ENCODE results near the gene KIF5C. TPM values are rescaled to one million over a fixed set of nuclear protein-coding genes. Genes with fewer than 3 reads are reported as not detected.

Gene KIF5C
- total RNA-seq, 1 donor from 2014 or later = 26.8 TPM

DNA sequence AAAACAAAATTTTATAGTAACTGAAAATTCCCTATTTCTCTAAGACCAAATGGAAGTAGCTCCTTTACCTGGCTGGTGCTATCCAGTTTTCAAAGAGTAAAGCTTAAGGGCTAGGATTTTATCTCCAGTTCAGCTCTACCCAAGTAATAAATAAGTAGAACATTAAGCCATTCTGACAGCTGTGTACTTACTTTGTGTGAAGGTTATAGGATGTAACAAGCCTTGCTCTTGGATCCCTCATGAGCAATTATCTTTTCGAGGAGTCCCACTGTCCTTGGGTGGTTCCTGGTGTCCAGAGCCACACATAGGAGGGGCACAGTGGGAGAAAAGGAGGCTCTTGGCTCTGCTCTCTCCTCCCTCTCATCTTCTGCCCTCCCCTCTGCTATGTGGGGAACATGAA lies 45.5 kb downstream of the KIF5C start:
- Mint-ChIP-seq H3K27ac (no peak overlapping the region), H3K27me3 (no peaks in the 10 kb centered on the region), H3K9me3 (ENCODE audit: low read depth) (peaks cover 10% of the 10 kb centered on the region), H3K36me3 (ENCODE audit: insufficient read depth) (peaks cover 11% of the 10 kb centered on the region), H3K4me3 (ENCODE audit: low read depth) (no peak overlapping the region), H3K4me1 (ENCODE audit: low read depth) (peaks cover 10% of the 10 kb centered on the region)
- TF ChIP-seq, protein P1, sequence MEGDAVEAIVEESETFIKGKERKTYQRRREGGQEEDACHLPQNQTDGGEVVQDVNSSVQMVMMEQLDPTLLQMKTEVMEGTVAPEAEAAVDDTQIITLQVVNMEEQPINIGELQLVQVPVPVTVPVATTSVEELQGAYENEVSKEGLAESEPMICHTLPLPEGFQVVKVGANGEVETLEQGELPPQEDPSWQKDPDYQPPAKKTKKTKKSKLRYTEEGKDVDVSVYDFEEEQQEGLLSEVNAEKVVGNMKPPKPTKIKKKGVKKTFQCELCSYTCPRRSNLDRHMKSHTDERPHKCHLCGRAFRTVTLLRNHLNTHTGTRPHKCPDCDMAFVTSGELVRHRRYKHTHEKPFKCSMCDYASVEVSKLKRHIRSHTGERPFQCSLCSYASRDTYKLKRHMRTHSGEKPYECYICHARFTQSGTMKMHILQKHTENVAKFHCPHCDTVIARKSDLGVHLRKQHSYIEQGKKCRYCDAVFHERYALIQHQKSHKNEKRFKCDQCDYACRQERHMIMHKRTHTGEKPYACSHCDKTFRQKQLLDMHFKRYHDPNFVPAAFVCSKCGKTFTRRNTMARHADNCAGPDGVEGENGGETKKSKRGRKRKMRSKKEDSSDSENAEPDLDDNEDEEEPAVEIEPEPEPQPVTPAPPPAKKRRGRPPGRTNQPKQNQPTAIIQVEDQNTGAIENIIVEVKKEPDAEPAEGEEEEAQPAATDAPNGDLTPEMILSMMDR (IDR thresholded peaks at IDR 0.05; ENCODE audit: unreplicated experiment) = no peak
- DNase-seq (ENCODE audit: low spot score, unreplicated experiment) = no peak

DNA sequence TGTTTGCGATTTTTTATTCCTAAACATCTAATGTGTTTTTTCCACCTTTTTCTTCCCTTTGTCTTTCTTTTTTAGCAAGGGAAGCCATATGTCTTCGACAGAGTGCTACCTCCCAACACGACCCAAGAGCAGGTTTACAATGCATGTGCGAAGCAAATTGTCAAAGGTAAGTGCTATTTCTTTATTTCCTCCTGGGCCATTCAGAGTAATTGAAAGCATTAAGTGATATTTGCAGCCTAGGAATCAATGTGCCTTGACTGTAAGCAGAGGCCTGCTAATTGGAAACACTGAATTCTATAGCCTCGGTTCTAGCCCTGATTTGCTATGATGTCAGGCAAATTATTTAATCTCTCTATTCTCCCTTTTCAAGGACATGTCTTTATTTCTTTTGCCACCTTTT lies 47.0 kb downstream of the KIF5C start:
- Mint-ChIP-seq H3K36me3 (ENCODE audit: insufficient read depth) (peaks cover 14% of the 10 kb centered on the region), H3K4me3 (ENCODE audit: low read depth) (no peak overlapping the region), H3K9me3 (ENCODE audit: low read depth) (peaks cover 10% of the 10 kb centered on the region), H3K27ac (no peak overlapping the region), H3K27me3 (no peaks in the 10 kb centered on the region), H3K4me1 (ENCODE audit: low read depth) (peaks cover 15% of the 10 kb centered on the region)
- TF ChIP-seq, protein P1 (IDR thresholded peaks at IDR 0.05; ENCODE audit: unreplicated experiment) = no peak
- DNase-seq (ENCODE audit: low spot score, unreplicated experiment) = no peak

DNA sequence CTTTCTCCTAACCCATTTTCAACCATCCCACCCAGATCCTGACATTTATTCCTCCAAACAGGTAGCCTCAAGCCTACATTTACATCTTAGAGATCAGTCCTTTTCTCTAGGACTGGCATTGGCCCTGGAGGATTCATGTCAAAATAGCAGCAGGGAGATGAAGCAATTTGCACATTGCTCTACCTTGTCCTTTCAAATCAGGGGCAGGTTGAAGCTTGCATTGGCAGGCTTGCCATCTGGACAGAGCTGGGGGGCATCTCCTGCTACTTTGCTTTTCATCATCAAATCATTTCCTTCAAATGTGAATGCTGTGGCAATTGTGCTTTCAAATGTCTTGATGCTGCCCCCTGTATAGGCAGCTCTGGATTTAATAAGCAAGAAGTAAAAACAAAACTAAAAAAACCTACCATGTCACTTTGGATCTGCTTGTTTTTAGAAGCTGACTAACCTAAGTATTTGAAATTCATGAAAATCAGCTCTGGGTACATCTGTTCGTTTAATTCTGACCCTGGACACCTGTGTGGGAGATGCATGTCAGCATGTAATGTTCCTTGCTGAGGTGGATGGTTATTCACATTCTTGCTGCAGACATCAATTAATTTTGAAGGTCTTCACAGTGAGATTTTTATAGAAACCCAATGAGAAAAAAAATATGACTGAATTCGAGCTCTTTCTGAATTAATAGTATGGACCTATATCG lies 47.9 kb downstream of the KIF5C start:
- no peak for DNase-seq (ENCODE audit: low spot score, unreplicated experiment)
- TF ChIP-seq, protein P1 (IDR thresholded peaks at IDR 0.05; ENCODE audit: unreplicated experiment) = no peak
- H3K27ac Mint-ChIP-seq = no peak overlapping the region
- H3K4me1 Mint-ChIP-seq (ENCODE audit: low read depth) = peaks cover 19% of the 10 kb centered on the region
- H3K27me3 Mint-ChIP-seq = no peaks in the 10 kb centered on the region
- H3K9me3 Mint-ChIP-seq (ENCODE audit: low read depth) = peaks cover 10% of the 10 kb centered on the region
- no peak overlapping the region for H3K4me3 Mint-ChIP-seq (ENCODE audit: low read depth)
- H3K36me3 Mint-ChIP-seq (ENCODE audit: insufficient read depth) = peaks cover 14% of the 10 kb centered on the region

DNA sequence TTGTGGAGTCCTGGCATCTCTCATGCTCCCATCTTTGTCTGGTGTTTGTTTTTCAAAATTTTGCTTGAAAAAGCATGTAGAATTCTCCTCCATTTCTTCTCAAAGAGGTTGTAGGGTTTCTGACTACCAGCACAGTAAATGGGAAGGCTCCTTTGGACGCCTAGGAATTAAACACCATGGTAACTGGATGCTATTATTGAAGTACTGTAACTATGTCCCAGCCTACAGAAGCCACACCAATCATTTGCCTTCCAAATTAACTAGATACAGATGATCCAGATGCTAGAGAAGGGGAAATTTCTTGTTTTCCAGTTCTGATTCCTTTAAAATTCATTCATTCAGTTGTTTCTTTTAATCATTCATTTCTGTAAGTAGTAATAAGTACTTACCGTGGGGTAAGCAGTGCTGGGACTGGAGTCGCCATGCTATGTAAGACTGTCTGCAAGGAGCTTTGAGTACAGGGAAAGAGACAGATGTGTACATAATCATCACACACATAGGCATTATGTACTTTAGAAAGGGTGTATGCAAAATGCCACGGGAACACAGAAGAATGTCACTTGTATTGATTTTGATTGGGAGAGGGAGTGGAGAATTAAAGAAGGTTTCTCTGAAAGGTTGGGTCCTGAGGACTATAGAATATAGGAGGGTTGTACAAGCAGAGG lies 49.6 kb downstream of the KIF5C start:
- H3K4me3 Mint-ChIP-seq (ENCODE audit: low read depth) = no peak overlapping the region
- peaks cover 33% of the 10 kb centered on the region for H3K4me1 Mint-ChIP-seq (ENCODE audit: low read depth)

DNA sequence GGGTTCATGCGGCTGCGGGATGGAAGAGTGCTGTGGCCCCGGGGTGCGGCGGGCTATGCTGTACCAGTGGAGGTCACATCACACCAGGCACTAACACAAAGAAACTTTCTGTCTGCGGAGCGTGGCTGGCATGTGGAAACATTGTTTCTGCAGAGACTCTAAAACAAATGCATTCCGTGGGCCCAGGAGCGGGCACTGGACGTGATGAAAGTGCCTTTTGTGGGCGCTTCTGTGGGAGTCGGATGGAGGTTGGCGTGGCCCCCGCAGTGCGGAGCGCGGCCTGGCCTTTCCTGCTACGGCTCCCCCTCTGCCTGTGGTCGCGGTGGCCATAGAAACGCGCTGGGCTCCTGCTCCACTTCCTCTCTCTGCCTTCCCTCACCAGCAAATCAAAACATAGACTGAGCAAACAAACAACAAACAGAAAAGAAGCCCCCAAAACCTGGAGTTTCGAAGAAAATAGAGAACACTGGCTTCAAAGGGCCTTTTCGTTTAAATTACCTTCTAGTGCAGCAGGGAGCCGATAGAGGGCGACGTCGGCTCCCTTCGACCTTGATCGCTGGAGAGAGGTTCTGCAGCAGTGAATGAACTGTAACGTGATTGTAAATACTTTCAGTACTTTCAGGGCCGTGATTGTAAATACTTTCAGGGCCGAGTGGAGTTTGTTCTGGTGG lies 51.4 kb downstream of the KIF5C start:
- no peak for DNase-seq (ENCODE audit: low spot score, unreplicated experiment)
- Mint-ChIP-seq H3K4me3 (ENCODE audit: low read depth) (peak overlapping the region; percentile 31), H3K27me3 (no peaks in the 10 kb centered on the region), H3K27ac (peak overlapping the region; percentile 44), H3K9me3 (ENCODE audit: low read depth) (no peaks in the 10 kb centered on the region), H3K36me3 (ENCODE audit: insufficient read depth) (peaks cover 7% of the 10 kb centered on the region), H3K4me1 (ENCODE audit: low read depth) (peaks cover 36% of the 10 kb centered on the region)
- TF ChIP-seq, protein P1 (IDR thresholded peaks at IDR 0.05; ENCODE audit: unreplicated experiment) = peak; percentile 69

More for the DNA sequence above, 49.6 kb downstream of the KIF5C start:
- no peak overlapping the region for H3K27ac Mint-ChIP-seq
- H3K36me3 Mint-ChIP-seq (ENCODE audit: insufficient read depth) = peaks cover 7% of the 10 kb centered on the region
- H3K9me3 Mint-ChIP-seq (ENCODE audit: low read depth) = no peaks in the 10 kb centered on the region
- H3K27me3 Mint-ChIP-seq = no peaks in the 10 kb centered on the region
- no peak for DNase-seq (ENCODE audit: low spot score, unreplicated experiment)
- TF ChIP-seq, protein P1 (IDR thresholded peaks at IDR 0.05; ENCODE audit: unreplicated experiment) = no peak

All from progenitor cell of endocrine pancreas (in vitro differentiated cells).